SH-SY5Y (cell line): ENCODE measurements around the gene ADAMTS2.

Experiments used
- GATA2 ChIP-seq: IDR thresholded peaks from 2 replicates; pipeline ENCODE4 v1.6.1; 2011; ENCODE audit warnings: mild to moderate bottlenecking, low read depth, low read length
- GATA3 ChIP-seq: IDR thresholded peaks from 2 replicates; pipeline ENCODE4 v1.6.1; 2011; ENCODE audit warnings: low read depth, mild to moderate bottlenecking, low read length, moderate library complexity

Gene ADAMTS2

DNA sequence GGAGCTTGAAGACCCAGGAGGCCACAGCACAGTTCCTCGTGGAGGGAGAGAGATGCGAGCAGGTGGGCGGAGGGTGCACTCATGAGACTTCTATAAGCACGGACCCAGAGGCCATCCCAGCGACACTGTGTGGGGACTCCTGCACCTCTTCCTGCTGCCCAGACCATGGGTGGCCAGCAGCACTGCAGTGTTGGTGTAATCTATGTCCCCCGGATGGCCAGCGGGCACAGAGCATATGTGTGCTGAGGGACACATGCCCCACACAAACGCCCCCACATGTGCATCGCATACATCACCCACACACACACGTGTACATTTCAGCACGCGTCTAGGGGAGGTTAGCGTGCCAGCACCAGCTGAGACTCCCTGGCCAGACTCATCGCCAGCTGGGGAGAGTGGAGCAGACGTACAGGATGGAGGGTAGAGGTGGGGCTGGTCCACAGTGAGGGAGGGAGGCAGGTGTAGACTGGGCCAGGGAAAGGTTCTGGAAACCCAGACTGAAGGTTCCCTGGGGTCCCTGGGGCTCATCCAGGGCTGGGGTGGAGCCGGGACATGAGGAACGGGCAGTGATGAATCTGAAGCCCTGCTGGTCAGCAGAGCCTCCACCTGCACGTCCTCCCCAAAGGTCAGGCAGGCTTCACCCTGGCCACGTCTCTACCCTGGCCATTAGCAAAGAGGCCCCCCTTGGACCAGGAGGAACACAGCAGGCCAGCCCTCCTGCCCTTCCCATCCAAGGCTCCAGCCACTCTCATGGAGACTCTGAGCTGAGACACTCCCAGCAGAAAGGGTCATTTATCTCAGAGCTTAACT is 27.6 kb downstream of the ADAMTS2 start:
- TF ChIP-seq GATA3 (no peak), GATA2 (no peak)

GRCh38 chr5:179316982-179317381 is 28.3 kb downstream of the ADAMTS2 start:
- TF ChIP-seq GATA2 (no peak), GATA3 (no peak)

- TF ChIP-seq GATA3 (no peak), GATA2 (no peak)
Measured at GRCh38 chr5:179316111-179316551, 29.1 kb downstream of the ADAMTS2 start.

GRCh38 chr5:179315356-179315890 is 29.8 kb downstream of the ADAMTS2 start:
- TF ChIP-seq GATA2 (no peak), GATA3 (no peak)

DNA sequence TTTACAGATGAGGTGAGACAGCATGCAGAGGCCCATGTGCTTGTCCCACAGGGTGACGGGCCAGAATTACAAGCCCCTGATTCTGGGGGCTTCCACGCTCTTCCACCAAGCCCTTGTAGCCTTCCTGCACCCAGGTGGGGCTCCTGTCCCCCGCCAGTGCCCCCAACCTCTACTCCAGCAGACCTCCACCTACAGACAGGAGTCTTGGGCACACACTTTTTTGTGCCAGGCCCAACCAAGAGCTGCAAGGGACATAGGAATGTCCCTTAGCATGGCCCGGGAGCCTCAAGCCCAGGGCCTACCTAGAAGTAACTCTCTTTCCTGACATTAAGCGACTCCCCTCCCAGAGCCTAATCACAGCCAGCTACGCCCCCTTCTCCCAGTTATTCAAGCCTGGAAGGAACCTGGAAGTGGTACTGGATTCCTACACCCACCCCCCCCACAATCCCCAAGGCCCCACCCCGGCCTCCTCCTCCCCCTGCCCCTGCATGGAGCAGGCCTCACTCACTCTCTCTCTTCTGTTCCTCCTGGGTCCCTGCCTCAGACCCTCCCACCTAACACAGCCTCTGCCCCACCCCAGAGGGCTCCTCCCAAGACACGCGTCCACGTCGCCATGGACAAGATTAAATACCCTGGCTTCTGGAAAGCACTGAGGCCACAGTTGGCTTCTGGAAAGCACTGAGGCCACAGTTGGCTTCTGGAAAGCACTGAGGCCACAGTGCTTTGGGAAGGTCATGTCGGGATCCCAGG is 30.5 kb downstream of the ADAMTS2 start:
- TF ChIP-seq GATA3, result no peak
- no peak for TF ChIP-seq GATA2

- TF ChIP-seq GATA3 (no peak), GATA2 (no peak)
Measured at GRCh38 chr5:179313849-179314521, 31.3 kb downstream of the ADAMTS2 start.

DNA sequence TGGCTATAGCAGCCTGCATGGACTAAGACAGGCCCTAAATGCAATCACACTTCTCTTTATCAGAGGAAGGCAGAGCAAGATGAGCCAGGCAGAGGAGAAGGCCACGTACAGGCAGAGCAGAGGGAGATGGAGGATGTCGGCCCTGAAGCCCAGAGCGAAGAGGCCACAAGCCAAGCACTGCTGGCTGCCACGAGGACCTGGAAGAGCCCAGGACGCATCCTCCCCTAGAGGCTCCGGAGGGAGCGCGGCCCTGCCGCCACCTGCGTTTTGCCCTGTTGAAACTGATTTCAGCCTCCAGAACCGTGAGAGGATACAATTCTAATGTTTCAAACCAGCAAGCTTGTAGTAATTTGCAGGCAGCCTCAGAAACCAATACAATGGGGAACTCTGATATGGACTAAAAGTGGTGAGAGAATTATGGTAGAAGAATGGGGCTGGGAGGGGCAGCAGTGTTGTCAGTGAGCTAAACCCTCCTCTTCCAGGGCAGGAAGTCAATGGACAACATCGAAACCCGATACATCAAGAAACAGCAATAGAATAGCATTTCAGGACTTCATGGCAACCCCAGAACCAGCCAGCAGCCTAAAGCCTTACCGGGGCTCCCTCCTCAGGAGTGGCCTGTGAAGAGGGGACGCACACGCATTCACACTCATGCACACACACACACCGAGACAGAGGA is 32.6 kb downstream of the ADAMTS2 start:
- TF ChIP-seq GATA2, result no peak
- TF ChIP-seq GATA3, result no peak

GRCh38 chr5:179311581-179311980 is 33.7 kb downstream of the ADAMTS2 start:
- TF ChIP-seq GATA2 (no peak), GATA3 (no peak)

GRCh38 chr5:179311091-179311470 is 34.2 kb downstream of the ADAMTS2 start:
- TF ChIP-seq GATA3 (no peak), GATA2 (no peak)

- TF ChIP-seq GATA2, result no peak
- no peak for TF ChIP-seq GATA3
Measured at GRCh38 chr5:179310439-179311090, 34.7 kb downstream of the ADAMTS2 start.

GRCh38 chr5:179309751-179310320 is 35.4 kb downstream of the ADAMTS2 start:
- TF ChIP-seq GATA2 (no peak), GATA3 (no peak)

GRCh38 chr5:179309383-179309670 is 35.9 kb downstream of the ADAMTS2 start:
- TF ChIP-seq GATA2 (no peak), GATA3 (no peak)

DNA sequence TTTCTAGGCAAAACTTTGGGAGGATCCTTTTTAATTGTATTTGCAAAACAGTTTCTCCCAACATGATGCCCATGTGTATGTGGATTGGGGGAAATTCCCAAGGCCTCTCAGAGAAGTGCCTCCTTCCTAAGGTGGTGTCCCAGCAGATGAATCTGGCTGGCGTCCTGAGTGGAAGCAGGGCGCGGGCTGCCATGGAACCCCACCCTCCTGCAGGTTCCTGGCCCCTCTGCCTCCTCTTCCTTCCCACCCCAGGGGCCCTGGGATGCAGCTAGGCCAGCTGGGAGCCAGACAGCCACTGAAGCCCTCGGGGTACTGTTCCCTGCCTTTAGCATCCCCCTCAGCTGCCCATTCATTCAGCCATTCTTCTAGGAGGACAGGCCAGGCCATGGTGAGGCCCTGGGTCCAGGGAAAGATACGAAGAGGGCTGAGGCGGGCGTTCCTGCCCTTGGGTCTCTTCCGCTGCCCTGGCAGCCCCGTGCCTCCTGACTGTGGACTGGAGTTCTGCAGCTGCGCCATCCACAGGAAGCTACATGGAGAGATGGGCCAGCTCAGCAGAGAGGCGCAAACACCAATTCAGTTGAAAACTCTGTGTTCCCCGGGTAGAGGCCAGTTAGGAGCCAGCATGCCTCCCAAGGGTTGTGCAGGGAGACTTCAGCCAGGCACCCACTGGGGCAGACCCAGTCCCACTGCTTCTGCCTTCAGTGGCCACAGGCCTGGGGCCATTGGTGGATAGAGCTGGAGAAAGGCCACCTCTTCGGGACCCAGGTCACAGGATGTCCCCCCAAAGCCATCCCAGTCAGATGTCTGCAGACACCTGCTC is 36.5 kb downstream of the ADAMTS2 start:
- no peak for TF ChIP-seq GATA2
- no peak for TF ChIP-seq GATA3
